Stimulated activated CD4-positive, alpha-beta T cell treated with anti-CD3 and anti-CD28 coated beads, Interleukin-15, amount 100 ng/mL, for 1 hour (primary cell): ENCODE measurements around the gene RPS6KA6.

Experiments used
- DNase-seq, 2 donors: peaks; one replicate each; pipeline ENCODE4 v3.0.0-alpha.2; 2020; ENCODE audit warnings: low read depth in 1 of 2, low spot score in 1 of 2

The RPS6KA6 gene

GRCh38 chrX:84187533-84188319, at the start of gene RPS6KA6:
TSS of gene RPS6KA6 (minus strand) at chrX:84188199. CDS start at chrX:84187899, 300 bp downstream.
- no peak for DNase-seq

GRCh38 chrX:84224741-84225140, 36.7 kb upstream of the RPS6KA6 start:
- DNase-seq = no peak

GRCh38 chrX:84223261-84223660, 35.3 kb upstream of the RPS6KA6 start:
- DNase-seq = no peak

GRCh38 chrX:84221181-84221580, 33.2 kb upstream of the RPS6KA6 start:
- DNase-seq = no peak

GRCh38 chrX:84219551-84219950, 31.6 kb upstream of the RPS6KA6 start:
- DNase-seq = no peak

- no peak for DNase-seq
Measured at GRCh38 chrX:84218726-84219125, 30.7 kb upstream of the RPS6KA6 start.

- no peak for DNase-seq
Measured at GRCh38 chrX:84216881-84217280, 28.9 kb upstream of the RPS6KA6 start.

- no peak for DNase-seq
Measured at GRCh38 chrX:84216406-84216805, 28.4 kb upstream of the RPS6KA6 start.

GRCh38 chrX:84205276-84205675, 17.3 kb upstream of the RPS6KA6 start:
- DNase-seq = no peak

- DNase-seq = no peak
Measured at GRCh38 chrX:84199688-84200087, 11.7 kb upstream of the RPS6KA6 start.

- DNase-seq = no peak
Measured at GRCh38 chrX:84197550-84197949, 9.6 kb upstream of the RPS6KA6 start.

- DNase-seq = no peak
Measured at GRCh38 chrX:84192006-84192405, 4.0 kb upstream of the RPS6KA6 start.

- DNase-seq = no peak
Measured at GRCh38 chrX:84189125-84189524, 1.1 kb upstream of the RPS6KA6 start.

- no peak for DNase-seq
Measured at GRCh38 chrX:84188320-84188834, 378 bp upstream of the RPS6KA6 start.

- DNase-seq = no peak
Measured at GRCh38 chrX:84186603-84187532, 1.1 kb downstream of the RPS6KA6 start.

GRCh38 chrX:84182516-84182915, 5.5 kb downstream of the RPS6KA6 start:
- DNase-seq = no peak

GRCh38 chrX:84175958-84176357, 12.0 kb downstream of the RPS6KA6 start:
- DNase-seq = no peak

- DNase-seq = no peak
Measured at GRCh38 chrX:84175274-84175673, 12.7 kb downstream of the RPS6KA6 start.

GRCh38 chrX:84174348-84174747, 13.7 kb downstream of the RPS6KA6 start:
- no peak for DNase-seq

- DNase-seq = no peak
Measured at GRCh38 chrX:84170931-84171330, 17.1 kb downstream of the RPS6KA6 start.

- no peak for DNase-seq
Measured at GRCh38 chrX:84168574-84168973, 19.4 kb downstream of the RPS6KA6 start.

- DNase-seq = no peak
Measured at GRCh38 chrX:84168095-84168494, 19.9 kb downstream of the RPS6KA6 start.
